Ureter (tissue), 1 donor: ENCODE data around the gene TNPO3. TPM values are rescaled to one million over a fixed set of nuclear protein-coding genes. Genes with fewer than 3 reads are reported as not detected.
"Not testable (repeated sequence)": the region's sequence is repeated elsewhere in the genome, so short reads cannot be mapped to it uniquely, and the experiment has no call there.

ENCODE experiments used
- DNase-seq: peaks from one replicate; pipeline ENCODE4 v3.0.0-alpha.2; 2020; ENCODE audit warnings: low spot score
- total RNA-seq: library from RNA; stranded (reverse); gene quantifications from one replicate; pipeline ENCODE4 v1.2.4, GENCODE V29; 2023
- donor health status: DM: yes; HTN: yes; CAD: no.

Gene TNPO3
- total RNA-seq, 1 donor from 2014 or later, result 43.4 TPM

DNA sequence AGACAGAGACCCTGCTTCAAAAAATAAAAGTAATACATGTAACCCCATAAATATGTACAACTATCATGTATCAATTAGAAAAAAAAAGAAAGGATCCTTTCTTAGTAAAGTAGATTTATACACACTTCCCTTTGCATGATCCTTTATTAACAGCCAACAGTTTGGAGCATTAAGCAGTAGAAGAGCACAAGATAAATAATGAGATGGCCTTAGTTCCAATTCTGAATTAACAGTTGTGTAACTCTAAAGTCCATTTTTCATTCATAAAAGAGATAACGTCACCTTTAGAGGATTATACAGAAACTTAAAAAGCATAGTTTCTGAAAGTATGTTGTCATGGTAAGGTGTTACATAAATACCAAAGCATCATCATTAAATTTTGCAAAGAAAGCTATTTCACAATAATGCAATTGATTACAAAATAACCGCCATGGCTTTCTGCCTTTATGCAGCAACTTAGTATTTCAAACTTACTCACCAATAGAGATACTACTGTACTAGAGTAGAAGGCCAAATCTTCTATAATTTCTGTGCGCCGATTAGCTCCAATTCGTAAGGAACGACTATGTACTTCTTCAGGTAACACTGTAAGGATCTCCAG lies 40.3 kb downstream of the TNPO3 start:
- no peak for DNase-seq

GRCh38 chr7:129013048-129013724 lies 41.7 kb downstream of the TNPO3 start:
- no peak for DNase-seq

- no peak for DNase-seq
Measured at GRCh38 chr7:129012641-129013040, 42.3 kb downstream of the TNPO3 start.

DNA sequence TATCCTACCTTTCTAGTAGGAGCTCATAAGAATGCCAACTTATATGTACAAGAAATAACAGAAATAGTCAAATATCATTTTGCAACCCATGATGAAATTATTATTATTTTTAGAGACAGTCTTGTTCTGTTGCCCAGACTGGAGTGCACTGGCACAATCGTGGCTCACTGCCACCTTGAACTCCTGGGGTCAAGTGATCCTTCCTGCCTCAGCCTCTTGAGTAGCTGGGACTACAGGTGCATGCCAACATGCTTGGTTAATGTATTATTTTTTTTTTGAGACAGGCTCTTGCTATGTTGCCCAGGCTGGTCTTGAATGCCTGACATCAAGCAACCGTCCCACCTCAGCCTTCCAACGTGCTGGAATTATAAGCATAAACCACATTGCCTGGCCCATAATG lies 44.8 kb downstream of the TNPO3 start:
- no peak for DNase-seq

- DNase-seq, result no peak
Measured at GRCh38 chr7:129009437-129009836, 45.5 kb downstream of the TNPO3 start.

GRCh38 chr7:129008645-129009414 lies 46.1 kb downstream of the TNPO3 start:
- DNase-seq, result no peak

GRCh38 chr7:129007572-129007971 lies 47.3 kb downstream of the TNPO3 start:
- no peak for DNase-seq

GRCh38 chr7:129006636-129007414 lies 48.1 kb downstream of the TNPO3 start:
- no peak for DNase-seq

DNA sequence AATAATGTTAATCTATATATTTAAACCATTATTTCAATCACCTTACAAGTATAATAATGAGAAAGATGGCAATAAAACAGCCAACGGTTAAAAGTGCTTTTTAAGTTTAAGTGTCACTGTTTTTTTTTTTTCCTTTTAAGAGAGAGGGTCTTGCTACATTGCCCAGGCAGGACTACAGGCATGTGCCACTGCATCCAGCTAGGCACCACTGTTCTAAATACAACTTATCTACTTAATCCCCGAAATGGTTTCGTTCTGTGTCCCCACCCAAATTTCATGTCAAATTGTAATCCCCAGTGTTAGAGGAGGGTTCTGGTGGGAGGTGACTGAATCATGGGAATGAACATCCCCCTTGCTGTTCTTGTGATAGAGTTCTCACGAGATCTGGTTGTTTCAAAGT lies 49.7 kb downstream of the TNPO3 start:
- DNase-seq, result no peak

DNA sequence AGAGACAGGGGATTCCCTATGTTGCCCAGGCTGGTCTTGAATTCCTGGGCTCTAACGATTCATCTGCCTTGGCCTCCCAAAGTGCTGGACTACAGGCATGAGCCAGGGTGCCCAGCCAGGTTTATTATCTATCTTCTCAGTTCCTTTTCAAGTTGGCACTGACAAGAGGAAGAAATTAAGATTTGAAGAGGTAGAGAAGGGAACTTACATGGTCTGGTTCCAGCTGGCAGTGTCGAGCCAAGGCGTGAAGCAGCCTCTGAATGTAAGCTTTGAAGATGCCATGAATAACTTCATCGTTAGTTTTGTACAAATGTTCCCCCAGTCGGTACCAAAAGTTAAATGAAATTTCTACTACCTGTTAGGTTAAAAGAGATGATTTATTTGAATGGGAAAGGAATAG lies 57.7 kb downstream of the TNPO3 start:
- DNase-seq, result no peak

- DNase-seq, result not testable (repeated sequence)
Measured at GRCh38 chr7:128994560-128994959, 60.4 kb downstream of the TNPO3 start.

- no peak for DNase-seq
Measured at GRCh38 chr7:128993419-128993818, 61.5 kb downstream of the TNPO3 start.

DNA sequence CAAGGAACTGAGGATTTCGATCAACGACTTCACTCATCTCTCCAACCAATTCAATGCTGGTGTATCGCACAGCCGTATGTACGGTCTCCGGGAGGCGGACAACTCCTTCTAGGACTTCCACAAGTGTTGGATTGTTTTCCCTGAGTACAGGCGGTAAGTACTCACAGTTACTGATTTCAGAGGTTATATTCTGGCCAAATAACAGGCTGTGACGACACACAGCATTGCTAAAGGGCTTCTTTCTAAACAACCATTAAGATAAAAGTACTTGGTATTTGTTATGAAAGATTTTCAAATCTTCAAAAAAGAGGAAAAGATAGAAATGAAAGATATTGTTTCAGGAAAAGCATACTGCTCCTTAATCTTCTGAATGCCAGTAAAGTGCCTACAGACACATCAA lies 65.0 kb downstream of the TNPO3 start:
- DNase-seq, result no peak

DNA sequence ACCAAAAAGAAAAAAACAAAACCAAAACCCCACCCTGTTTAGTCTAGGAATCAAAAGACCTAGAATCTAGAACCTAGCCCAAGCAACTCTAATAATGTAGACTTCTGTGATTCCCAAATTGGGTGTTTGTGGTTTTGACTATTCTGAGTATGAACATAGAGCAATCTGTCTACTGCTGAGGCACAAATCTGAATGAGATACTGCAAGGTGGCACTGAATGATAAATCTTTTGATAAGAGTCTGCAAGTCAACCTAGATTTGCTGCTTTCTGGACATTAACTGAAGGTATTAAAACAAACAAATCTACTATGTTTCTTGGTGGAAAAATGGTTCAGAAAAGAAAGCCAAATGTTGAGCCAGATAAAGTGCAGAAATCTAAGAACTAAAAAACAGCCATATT lies 66.5 kb downstream of the TNPO3 start:
- DNase-seq, result no peak

GRCh38 chr7:128986609-128987008 lies 68.3 kb downstream of the TNPO3 start:
- DNase-seq, result no peak

DNA sequence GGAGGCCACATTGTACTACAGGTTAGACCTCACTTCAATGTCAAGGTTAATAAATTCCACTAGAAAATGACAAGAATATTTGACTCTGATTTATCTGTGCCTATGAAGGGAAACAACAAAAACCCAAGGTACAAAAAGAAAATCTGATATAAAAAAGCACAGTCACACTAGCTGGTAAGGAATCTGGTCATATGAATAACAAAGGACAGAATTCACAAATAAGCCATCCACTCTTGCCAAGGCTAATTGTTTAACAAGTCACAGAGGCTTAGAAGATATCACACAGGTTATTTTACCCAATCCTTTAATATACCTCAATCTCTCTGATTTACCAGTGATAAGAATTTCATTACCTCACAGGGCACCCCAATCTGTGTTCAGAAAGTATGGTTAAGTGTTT lies 69.3 kb downstream of the TNPO3 start:
- no peak for DNase-seq

GRCh38 chr7:128982105-128982504 lies 72.8 kb downstream of the TNPO3 start:
- no peak for DNase-seq

DNA sequence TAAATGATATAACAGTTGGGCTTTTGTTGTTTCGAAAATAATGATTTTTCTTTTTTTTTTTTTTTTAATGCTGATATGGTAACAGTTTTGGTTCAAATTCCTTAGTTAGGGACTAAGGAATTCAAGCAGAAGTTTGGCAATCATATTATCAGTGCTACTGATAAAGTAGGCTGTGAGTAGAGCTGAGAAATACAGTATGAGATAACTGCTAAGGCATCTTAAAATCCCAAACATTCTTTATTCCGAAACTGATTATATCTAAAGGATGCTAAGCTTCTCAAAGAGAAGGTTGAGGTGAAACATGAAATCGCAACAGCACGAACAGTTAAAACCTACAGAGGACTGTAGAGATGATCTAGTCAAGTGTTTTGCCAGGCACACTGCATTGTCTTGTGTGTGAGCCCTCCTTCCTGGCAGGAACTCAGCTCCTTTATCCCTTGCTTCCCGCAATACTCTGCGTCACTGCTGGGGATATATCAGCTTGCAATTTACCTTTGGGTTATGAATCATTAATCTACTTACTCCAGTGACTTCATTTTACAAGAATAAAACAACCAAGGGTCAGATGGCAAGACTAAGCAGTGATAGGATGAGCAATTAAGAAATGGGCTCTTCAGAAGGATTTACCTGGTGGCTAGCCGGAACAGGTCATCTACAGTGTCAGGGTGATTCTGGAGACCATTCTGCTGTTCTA lies 80.5 kb downstream of the TNPO3 start:
- DNase-seq, result no peak

DNA sequence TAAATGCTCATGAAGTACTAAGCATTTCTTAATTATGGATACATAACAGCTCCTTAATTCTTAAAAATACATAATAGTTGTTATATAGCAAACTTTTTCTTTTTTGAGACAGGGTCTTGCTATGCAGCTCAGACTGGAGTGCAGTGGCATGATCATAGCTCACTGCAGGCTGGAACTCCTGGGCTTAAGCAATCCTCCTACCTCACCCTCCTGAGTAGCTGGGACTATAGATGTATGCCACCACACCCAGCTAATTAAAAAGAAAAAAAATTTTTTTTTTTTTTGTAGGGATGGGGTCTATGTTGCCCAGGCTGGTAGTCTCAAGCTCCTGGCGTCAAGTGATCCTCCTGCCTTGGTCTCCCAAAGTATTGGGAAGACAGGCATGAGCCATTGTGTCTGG lies 86.3 kb downstream of the TNPO3 start:
- DNase-seq, result no peak

- DNase-seq, result no peak
Measured at GRCh38 chr7:128963327-128963757, 91.6 kb downstream of the TNPO3 start.

DNA sequence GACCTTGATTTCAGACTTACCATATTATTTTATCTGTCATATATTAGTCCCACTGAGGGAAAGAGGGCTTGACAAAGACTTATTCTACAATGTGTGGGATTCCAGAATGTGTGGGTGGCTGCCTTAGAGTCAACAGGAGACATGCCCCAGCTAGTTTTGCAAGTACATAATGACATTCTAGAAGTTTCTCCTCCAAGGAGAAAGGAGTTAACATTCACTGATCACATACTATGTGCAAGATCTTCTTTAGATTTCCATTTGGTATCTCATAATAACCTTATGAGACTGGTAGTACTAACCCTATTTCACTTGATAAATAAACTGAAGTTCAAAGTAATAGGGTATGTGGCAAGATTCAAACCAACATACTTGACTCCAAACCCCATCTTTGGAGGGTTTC lies 92.0 kb downstream of the TNPO3 start:
- DNase-seq, result no peak
